Right atrium auricular region (tissue), 2 donors: ENCODE measurements around the gene HHLA2. TPM values are rescaled to one million over a fixed set of nuclear protein-coding genes. Genes with fewer than 3 reads are reported as not detected.

ENCODE experiments used
- DNase-seq: peaks from one replicate; pipeline ENCODE4 v3.0.0-alpha.2; 2019; ENCODE audit warnings: low spot score
- H3K27ac ChIP-seq, 2 donors: fragments of 200-600 bp; sonication (generic); 1 replicate in 1 of 2; 2 replicates in 1 of 2; pipeline ENCODE4 v1.5.1; 2016 to 2019
- H3K27me3 ChIP-seq, 2 donors: fragments of 200-600 bp; sonication (generic); one replicate each; pipeline versions ENCODE4 v1.5.1 to v1.6.0; 2017 to 2019
- H3K36me3 ChIP-seq: fragments of 200-600 bp; sonication (generic); one replicate; pipeline ENCODE4 v1.5.1; 2016
- H3K4me1 ChIP-seq, 2 donors: fragments of 200-600 bp; sonication (generic); one replicate each; pipeline versions ENCODE4 v1.5.1 to v1.6.0; 2017 to 2019
- H3K4me3 ChIP-seq, 2 donors: fragments of 200-600 bp; sonication (generic); 1 replicate in 1 of 2; 2 replicates in 1 of 2; pipeline ENCODE4 v1.5.1; 2017 to 2019; ENCODE audit warnings: mild to moderate bottlenecking in 1 of 2, moderate library complexity in 1 of 2
- H3K9me3 ChIP-seq, 2 donors: fragments of 200-600 bp; sonication (generic); one replicate each; pipeline ENCODE4 v1.5.1; 2019
- CTCF ChIP-seq, 2 donors: fragments of 200-600 bp; sonication (generic); IDR thresholded peaks; one replicate each; pipeline ENCODE4 v1.5.1; 2019; ENCODE audit warnings: antibody characterized with exemption in 2 of 2
- total RNA-seq, 2 donors: library from RNA; depleted of rRNA; stranded (reverse); fragments of >200 nt; gene quantifications; one replicate each; pipeline ENCODE4 v1.1.0, GENCODE V29; 2016

Gene HHLA2
- total RNA-seq, 2 donors from 2014 or later = not detected

- no peaks in the 10 kb centered on the region for H3K4me1 ChIP-seq
- DNase-seq = no peak
- H3K27ac ChIP-seq = no peak overlapping the region
- H3K4me3 ChIP-seq = no peak overlapping the region
- no peaks in the 10 kb centered on the region for H3K36me3 ChIP-seq
- TF ChIP-seq CTCF (IDR thresholded peaks at IDR 0.05) = no peak
- no peaks in the 10 kb centered on the region for H3K9me3 ChIP-seq
- H3K27me3 ChIP-seq = no peaks in the 10 kb centered on the region
Measured at GRCh38 chr3:108327168-108327567, 30.8 kb downstream of the HHLA2 start.

GRCh38 chr3:108328821-108329486 lies 32.6 kb downstream of the HHLA2 start:
- no peak for DNase-seq
- H3K4me1 ChIP-seq = no peaks in the 10 kb centered on the region
- no peaks in the 10 kb centered on the region for H3K27me3 ChIP-seq
- H3K9me3 ChIP-seq = no peaks in the 10 kb centered on the region
- TF ChIP-seq CTCF (IDR thresholded peaks at IDR 0.05) = no peak
- H3K27ac ChIP-seq = no peak overlapping the region
- no peaks in the 10 kb centered on the region for H3K36me3 ChIP-seq
- H3K4me3 ChIP-seq = no peak overlapping the region

- DNase-seq = no peak
- H3K27me3 ChIP-seq = no peaks in the 10 kb centered on the region
- H3K36me3 ChIP-seq = no peaks in the 10 kb centered on the region
- TF ChIP-seq CTCF (IDR thresholded peaks at IDR 0.05) = no peak
- no peaks in the 10 kb centered on the region for H3K9me3 ChIP-seq
- H3K27ac ChIP-seq = no peak overlapping the region
- H3K4me3 ChIP-seq = no peak overlapping the region
- H3K4me1 ChIP-seq = no peaks in the 10 kb centered on the region
Measured at GRCh38 chr3:108329508-108329907, 33.2 kb downstream of the HHLA2 start.

GRCh38 chr3:108329947-108330346 lies 33.6 kb downstream of the HHLA2 start:
- no peak overlapping the region for H3K27ac ChIP-seq
- H3K4me1 ChIP-seq = no peaks in the 10 kb centered on the region
- H3K36me3 ChIP-seq = no peaks in the 10 kb centered on the region
- no peak overlapping the region for H3K4me3 ChIP-seq
- no peaks in the 10 kb centered on the region for H3K27me3 ChIP-seq
- DNase-seq = no peak
- no peaks in the 10 kb centered on the region for H3K9me3 ChIP-seq
- TF ChIP-seq CTCF (IDR thresholded peaks at IDR 0.05) = no peak

- no peaks in the 10 kb centered on the region for H3K36me3 ChIP-seq
- no peaks in the 10 kb centered on the region for H3K4me1 ChIP-seq
- no peak for TF ChIP-seq CTCF (IDR thresholded peaks at IDR 0.05)
- H3K9me3 ChIP-seq = no peaks in the 10 kb centered on the region
- H3K27ac ChIP-seq = no peak overlapping the region
- no peak for DNase-seq
- no peak overlapping the region for H3K4me3 ChIP-seq
- H3K27me3 ChIP-seq = no peaks in the 10 kb centered on the region
Measured at GRCh38 chr3:108331792-108332191, 35.4 kb downstream of the HHLA2 start.

DNA sequence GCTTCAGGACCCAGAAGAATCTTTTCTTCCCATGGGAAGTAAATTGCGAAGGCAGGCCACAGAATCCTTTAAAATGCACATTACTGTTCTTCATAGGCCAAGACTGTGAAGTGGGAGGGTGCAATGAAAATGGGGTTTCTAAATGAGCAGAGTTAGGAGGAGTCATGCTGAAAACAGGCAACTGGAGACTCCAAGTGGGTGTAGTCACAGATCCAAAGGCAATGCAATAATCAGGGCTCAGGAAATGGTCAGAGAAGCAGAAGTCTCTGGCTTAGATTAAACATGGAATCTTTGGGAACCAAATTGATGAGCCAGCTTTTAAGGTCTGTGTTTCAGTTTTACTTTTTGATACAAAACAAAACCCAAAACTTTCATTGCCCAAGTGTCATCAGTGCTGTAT lies 37.6 kb downstream of the HHLA2 start:
- Histone ChIP-seq H3K4me3 (no peak overlapping the region), H3K9me3 (no peaks in the 10 kb centered on the region), H3K4me1 (no peaks in the 10 kb centered on the region), H3K27me3 (no peaks in the 10 kb centered on the region), H3K27ac (no peak overlapping the region), H3K36me3 (no peaks in the 10 kb centered on the region)
- no peak for DNase-seq
- no peak for TF ChIP-seq CTCF (IDR thresholded peaks at IDR 0.05)
